Spleen (tissue), 7 donors: Measurements from ENCODE around the gene DIDO1.
"Not testable (repeated sequence)": the region's sequence is repeated elsewhere in the genome, so short reads cannot be mapped to it uniquely, and the experiment has no call there.

ENCODE experiments used
- POLR2A ChIP-seq, 3 donors: fragments of 450-650 bp; IDR thresholded peaks; one replicate each; pipeline ENCODE4 v1.5.1; 2017; ENCODE audit warnings: antibody characterized with exemption in 3 of 3, mild to moderate bottlenecking in 1 of 3
- TF ChIP-seq, protein P1 (sequence below), 11 experiments: fragments of 200-600 bp in 7 of 11; fragments of 450-650 bp in 4 of 11; sonication (generic) in 4 of 11; IDR thresholded peaks in 8 of 11; conservative IDR thresholded peaks in 3 of 11; 1 replicate in 7 of 11; 2 replicates in 4 of 11; pipeline versions ENCODE4 v1.4.0 to v1.8.0; 2016 to 2021; ENCODE audit warnings: antibody characterized with exemption in 11 of 11, inconsistent platforms in 4 of 11, mild to moderate bottlenecking in 1 of 11
- donor health status: DM: no; HTN: no; CAD: no; lungs with moderate emphysema.
- donor health status: DM: no; HTN: no; CAD: no.
- donor health status: DM: no; HTN: no; CAD: no.

DNA sequence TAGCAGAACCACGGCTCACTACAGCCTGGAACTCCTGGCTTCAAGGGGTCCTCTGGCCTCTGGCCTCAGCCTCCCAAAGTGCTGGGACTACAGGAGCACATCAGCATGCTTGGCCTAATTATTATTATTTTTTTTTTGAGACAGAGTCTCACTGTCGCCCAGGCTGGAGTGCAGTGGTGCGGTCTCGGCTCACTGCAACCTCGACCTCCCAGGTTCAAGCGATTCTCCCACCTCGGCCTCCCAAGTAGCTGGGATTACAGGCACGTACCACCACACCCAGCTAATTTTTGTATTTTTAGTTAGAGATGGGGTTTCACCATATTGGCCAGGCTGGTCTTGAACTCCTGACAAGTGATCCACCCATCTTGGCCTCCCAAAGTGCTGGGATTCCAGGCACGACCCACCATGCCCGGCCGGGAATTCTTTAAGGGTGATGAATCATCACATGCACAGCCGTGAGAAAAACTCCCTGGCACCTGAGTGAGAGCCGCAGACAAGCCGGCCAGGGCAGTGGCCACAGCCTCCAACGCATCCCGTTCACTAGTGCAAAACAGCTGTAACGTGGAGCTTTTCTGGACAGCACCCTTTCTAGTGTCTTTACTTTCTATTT lies 3.1 kb downstream of the DIDO1 start:
- TF ChIP-seq, protein P1, sequence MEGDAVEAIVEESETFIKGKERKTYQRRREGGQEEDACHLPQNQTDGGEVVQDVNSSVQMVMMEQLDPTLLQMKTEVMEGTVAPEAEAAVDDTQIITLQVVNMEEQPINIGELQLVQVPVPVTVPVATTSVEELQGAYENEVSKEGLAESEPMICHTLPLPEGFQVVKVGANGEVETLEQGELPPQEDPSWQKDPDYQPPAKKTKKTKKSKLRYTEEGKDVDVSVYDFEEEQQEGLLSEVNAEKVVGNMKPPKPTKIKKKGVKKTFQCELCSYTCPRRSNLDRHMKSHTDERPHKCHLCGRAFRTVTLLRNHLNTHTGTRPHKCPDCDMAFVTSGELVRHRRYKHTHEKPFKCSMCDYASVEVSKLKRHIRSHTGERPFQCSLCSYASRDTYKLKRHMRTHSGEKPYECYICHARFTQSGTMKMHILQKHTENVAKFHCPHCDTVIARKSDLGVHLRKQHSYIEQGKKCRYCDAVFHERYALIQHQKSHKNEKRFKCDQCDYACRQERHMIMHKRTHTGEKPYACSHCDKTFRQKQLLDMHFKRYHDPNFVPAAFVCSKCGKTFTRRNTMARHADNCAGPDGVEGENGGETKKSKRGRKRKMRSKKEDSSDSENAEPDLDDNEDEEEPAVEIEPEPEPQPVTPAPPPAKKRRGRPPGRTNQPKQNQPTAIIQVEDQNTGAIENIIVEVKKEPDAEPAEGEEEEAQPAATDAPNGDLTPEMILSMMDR (IDR thresholded peaks at IDR 0.05 in 8 of 11, conservative IDR thresholded peaks at IDR 0.05 in 3 of 11) = not testable (repeated sequence)
- TF ChIP-seq POLR2A (IDR thresholded peaks at IDR 0.05) = not testable (repeated sequence)
